ENCODE data around the gene FAM227B.

DNA sequence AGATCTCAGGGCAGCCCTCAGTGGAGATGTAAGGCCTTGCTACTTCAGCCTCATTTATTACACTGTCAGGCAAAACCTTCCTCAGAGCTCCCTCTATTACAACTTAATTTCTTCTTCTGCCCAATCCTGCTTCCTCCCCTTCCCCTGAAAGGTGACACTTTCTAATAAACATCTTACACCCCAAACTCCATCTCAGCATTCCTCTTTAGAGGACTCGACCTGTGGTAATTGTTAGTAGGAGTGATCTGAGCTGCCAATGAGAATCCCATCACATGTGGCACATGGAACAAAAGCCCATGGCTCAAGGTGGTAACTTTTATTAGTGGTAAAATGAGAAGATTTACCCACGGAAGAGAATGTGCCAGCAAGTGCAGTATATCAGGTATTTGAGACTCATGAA lies 30.1 kb upstream of the FAM227B start:
- TF ChIP-seq TAF1 (IDR thresholded peaks at IDR 0.05; ENCODE audit: low read depth, low read length) (no peak), POLR2AphosphoS5 (IDR thresholded peaks at IDR 0.05; ENCODE audit: low read depth, low read length) (no peak), POLR2A (IDR thresholded peaks at IDR 0.05; ENCODE audit: low read depth, low read length) (no peak), POU2F2 (IDR thresholded peaks at IDR 0.05; ENCODE audit: low read depth, low read length) (no peak), PAX5 (IDR thresholded peaks at IDR 0.05; ENCODE audit: insufficient read depth, low read length, severe bottlenecking) (no peak)

All from GM12891 (cell line).